Lung (tissue), 12 donors: Measurements from ENCODE around the gene C1orf198. TPM values are rescaled to one million over a fixed set of nuclear protein-coding genes. Genes with fewer than 3 reads are reported as not detected.

Source experiments
- ATAC-seq: fragments of 200-7000 bp; cut with Tn5 transposase; one replicate; pipeline ENCODE4 v1.9.1; 2020; ENCODE audit warnings: moderate number of reproducible peaks; ENCODE audit not compliant: insufficient read depth, low FRiP score
- DNase-seq, 3 donors: peaks; one replicate each; pipeline ENCODE4 v3.0.0-alpha.2; 2013 to 2017
- H3K27ac ChIP-seq, 2 donors: one replicate each; pipeline ENCODE4 v1.5.1; 2013; ENCODE audit warnings: mild to moderate bottlenecking in 2 of 2, moderate library complexity in 2 of 2, control low read depth in 1 of 2, inconsistent platforms in 1 of 2, low read depth in 1 of 2, low read length in 1 of 2
- H3K27me3 ChIP-seq, 3 donors: one replicate each; pipeline ENCODE4 v1.5.1; 2013; ENCODE audit warnings: low read length in 2 of 3; ENCODE audit not compliant: control insufficient read depth in 3 of 3, insufficient read depth in 3 of 3
- H3K36me3 ChIP-seq, 4 donors: one replicate each; pipeline ENCODE4 v1.5.1; 2013; ENCODE audit warnings: low read length in 4 of 4, mild to moderate bottlenecking in 1 of 4, moderate library complexity in 1 of 4; ENCODE audit not compliant: control insufficient read depth in 4 of 4, insufficient read depth in 4 of 4
- H3K4me1 ChIP-seq, 5 donors: one replicate each; pipeline ENCODE4 v1.5.1; 2013; ENCODE audit warnings: low read length in 5 of 5, mild to moderate bottlenecking in 2 of 5, moderate library complexity in 1 of 5; ENCODE audit not compliant: control insufficient read depth in 5 of 5, insufficient read depth in 5 of 5
- H3K4me3 ChIP-seq: one replicate; pipeline ENCODE4 v1.5.1; 2013; ENCODE audit warnings: mild to moderate bottlenecking, control low read depth, moderate library complexity
- H3K9ac ChIP-seq, 2 donors: one replicate each; pipeline ENCODE4 v1.5.1; 2013; ENCODE audit warnings: low read length in 2 of 2, control low read depth in 1 of 2; ENCODE audit not compliant: insufficient read depth in 1 of 2
- H3K9me3 ChIP-seq, 4 donors: one replicate each; pipeline ENCODE4 v1.5.1; 2013; ENCODE audit warnings: low read length in 3 of 4, mild to moderate bottlenecking in 1 of 4, moderate library complexity in 1 of 4; ENCODE audit not compliant: control insufficient read depth in 4 of 4, insufficient read depth in 3 of 4
- CTCF ChIP-seq: IDR thresholded peaks from 2 replicates; pipeline ENCODE4 v1.5.1; 2012; ENCODE audit warnings: mild to moderate bottlenecking; ENCODE audit errors: control extremely low read depth, extremely low read depth
- WGBS, 2 donors: extraction: QIAGEN DNeasy Blood & Tissue Kit; methylation state at CpG; one replicate each; pipeline ENCODE4 v1.1.7; 2013; 5-methylcytosine and 5-hydroxymethylcytosine counted together
- polyA plus RNA-seq, 2 donors: library from polyadenylated mRNA; stranded (reverse); fragments of 200-250 nt; gene quantifications; one replicate each; pipeline ENCODE4 v1.2.1, GENCODE V29; 2013
- total RNA-seq, 2 donors: library from RNA; depleted of rRNA in 1 of 2; stranded (reverse); fragments of >200 nt in 1 of 2; gene quantifications; one replicate each; pipeline ENCODE4 v1.2.1, GENCODE V29; 2014 to 2021
- donor health status: control.
- donor health status: control.
- donor health status: Bipolar disorder and iron deficiency.
- donor health status: healthy.
- donor health status: DM: yes; HTN: yes; CAD: no.

Gene C1orf198
- total and polyA plus RNA-seq, 4 donors, result 25.8 to 109 (median 49.7) TPM

GRCh38 chr1:230905733-230906132, 37.4 kb upstream of the C1orf198 start:
- Histone ChIP-seq H3K4me3 (no peak overlapping the region), H3K9ac (no peak overlapping the region), H3K9me3 (no peaks in the 10 kb centered on the region), H3K27ac (no peak overlapping the region), H3K4me1 (peaks cover 0 to 11% (median 4%) of the 10 kb centered on the region in 5 donors), H3K36me3 (peaks cover 0 to 10% (median 3%) of the 10 kb centered on the region in 4 donors), H3K27me3 (no peaks in the 10 kb centered on the region)
- no peak for DNase-seq
- 83 to 96% methylated on average over 5 of the region's 5 CpGs for WGBS, 2 donors
- no peak for ATAC-seq
- TF ChIP-seq CTCF, result no peak

GRCh38 chr1:230902349-230902923, 34.1 kb upstream of the C1orf198 start:
- Histone ChIP-seq H3K36me3 (peaks cover 0 to 3% (median 0%) of the 10 kb centered on the region in 4 donors), H3K4me1 (peaks cover 0 to 17% (median 4%) of the 10 kb centered on the region in 5 donors)
- WGBS, 2 donors, result 91 to 98% methylated on average over 22 of the region's 22 CpGs

GRCh38 chr1:230901671-230902070, 33.4 kb upstream of the C1orf198 start:
- Histone ChIP-seq H3K27ac (no peak overlapping the region), H3K9ac (no peak overlapping the region), H3K36me3 (peaks cover 0 to 3% (median 0%) of the 10 kb centered on the region in 4 donors), H3K9me3 (no peaks in the 10 kb centered on the region), H3K27me3 (no peaks in the 10 kb centered on the region), H3K4me3 (no peak overlapping the region), H3K4me1 (peaks cover 0 to 17% (median 4%) of the 10 kb centered on the region in 5 donors)
- WGBS, 2 donors, result 67 to 87% methylated on average over 6 of the region's 6 CpGs
- no peak for TF ChIP-seq CTCF
- peak; percentile 57 for ATAC-seq
- DNase-seq, result peak; percentile 61 to 84 (median 75)

More at GRCh38 chr1:230902349-230902923, 34.1 kb upstream of the C1orf198 start:
- Histone ChIP-seq H3K9me3 (no peaks in the 10 kb centered on the region), H3K27ac (no peak overlapping the region), H3K27me3 (no peaks in the 10 kb centered on the region), H3K4me3 (no peak overlapping the region), H3K9ac (no peak overlapping the region)
- TF ChIP-seq CTCF, result no peak
- no peak for DNase-seq
- no peak for ATAC-seq

- Histone ChIP-seq H3K36me3 (peaks cover 0 to 3% (median 0%) of the 10 kb centered on the region in 4 donors), H3K27ac (peak overlapping the region in 1 of 2 donors; percentile 18), H3K9ac (no peak overlapping the region), H3K27me3 (no peaks in the 10 kb centered on the region), H3K9me3 (no peaks in the 10 kb centered on the region), H3K4me1 (peaks cover 0 to 17% (median 4%) of the 10 kb centered on the region in 5 donors), H3K4me3 (no peak overlapping the region)
- no peak for DNase-seq
- ATAC-seq, result peak; percentile 81
- TF ChIP-seq CTCF, result no peak
- 64 to 85% methylated on average over 6 of the region's 6 CpGs for WGBS, 2 donors
Observed at GRCh38 chr1:230900984-230901383, 32.7 kb upstream of the C1orf198 start.
